ENCODE results near the gene CSPG4. TPM values are rescaled to one million over a fixed set of nuclear protein-coding genes. Genes with fewer than 3 reads are reported as not detected.
A peak's percentile ranks its signal among the peaks of the same experiment; 100 is the strongest.

CSPG4 gene
- total and polyA plus RNA-seq, 9 of the 15 experiments (the other 6 are each of a cell fraction or from before 2014, with no cell fraction given), result under 0.01 to 0.07 (median 0.04) TPM; not detected in 5

DNA sequence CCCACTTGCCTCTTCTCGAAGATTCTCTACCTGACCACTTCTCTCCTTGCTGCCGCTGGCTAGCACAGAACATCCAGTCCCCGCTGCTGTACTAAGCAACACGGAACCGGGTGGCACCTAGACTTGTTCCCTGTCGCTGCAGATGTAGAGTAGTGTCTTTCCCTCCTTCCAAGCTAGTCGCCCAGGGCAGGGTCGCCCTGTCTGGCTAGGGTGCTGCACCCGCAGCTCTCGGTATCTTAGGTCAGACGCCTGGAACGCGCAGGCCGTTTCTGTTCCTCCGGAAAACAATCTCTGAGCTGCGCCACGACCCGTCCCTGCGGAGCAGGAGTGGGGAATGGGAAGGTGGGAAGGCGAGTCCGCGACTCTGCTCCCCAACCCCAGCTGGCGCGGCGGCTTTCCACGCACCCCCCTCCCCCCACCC is 65.7 kb downstream of the CSPG4 start (continued):
- no peak for TF ChIP-seq DPF2 (IDR thresholded peaks at IDR 0.05)
- TF ChIP-seq, protein P1, sequence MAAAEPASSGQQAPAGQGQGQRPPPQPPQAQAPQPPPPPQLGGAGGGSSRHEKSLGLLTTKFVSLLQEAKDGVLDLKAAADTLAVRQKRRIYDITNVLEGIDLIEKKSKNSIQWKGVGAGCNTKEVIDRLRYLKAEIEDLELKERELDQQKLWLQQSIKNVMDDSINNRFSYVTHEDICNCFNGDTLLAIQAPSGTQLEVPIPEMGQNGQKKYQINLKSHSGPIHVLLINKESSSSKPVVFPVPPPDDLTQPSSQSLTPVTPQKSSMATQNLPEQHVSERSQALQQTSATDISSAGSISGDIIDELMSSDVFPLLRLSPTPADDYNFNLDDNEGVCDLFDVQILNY (CRISPR knock-in tag; IDR thresholded peaks at IDR 0.05), result no peak
- no peak for TF ChIP-seq ZBTB17 (CRISPR knock-in tag; IDR thresholded peaks at IDR 0.05)
- no peak for TF ChIP-seq TOE1 (IDR thresholded peaks at IDR 0.05; ENCODE audit: borderline replicate concordance)
- no peak for TF ChIP-seq TOE1 (CRISPR knock-in tag; IDR thresholded peaks at IDR 0.05; ENCODE audit: borderline replicate concordance, low read depth)
- no peak for TF ChIP-seq NFE2 (IDR thresholded peaks at IDR 0.05; ENCODE audit: low read depth)
- TF ChIP-seq NFE2L1 (tag; IDR thresholded peaks at IDR 0.05; ENCODE audit: borderline replicate concordance, low read depth), result no peak
- TF ChIP-seq NFRKB (IDR thresholded peaks at IDR 0.05; ENCODE audit: low read depth), result no peak
- TF ChIP-seq, protein P2, sequence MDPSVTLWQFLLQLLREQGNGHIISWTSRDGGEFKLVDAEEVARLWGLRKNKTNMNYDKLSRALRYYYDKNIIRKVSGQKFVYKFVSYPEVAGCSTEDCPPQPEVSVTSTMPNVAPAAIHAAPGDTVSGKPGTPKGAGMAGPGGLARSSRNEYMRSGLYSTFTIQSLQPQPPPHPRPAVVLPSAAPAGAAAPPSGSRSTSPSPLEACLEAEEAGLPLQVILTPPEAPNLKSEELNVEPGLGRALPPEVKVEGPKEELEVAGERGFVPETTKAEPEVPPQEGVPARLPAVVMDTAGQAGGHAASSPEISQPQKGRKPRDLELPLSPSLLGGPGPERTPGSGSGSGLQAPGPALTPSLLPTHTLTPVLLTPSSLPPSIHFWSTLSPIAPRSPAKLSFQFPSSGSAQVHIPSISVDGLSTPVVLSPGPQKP (CRISPR knock-in tag; IDR thresholded peaks at IDR 0.05), result no peak
- no peak for TF ChIP-seq RBM14 (IDR thresholded peaks at IDR 0.05; ENCODE audit: borderline replicate concordance, insufficient read depth, low read depth, low read length)
- no peak for TF ChIP-seq ZBED1 (IDR thresholded peaks at IDR 0.05)
- no peak for TF ChIP-seq GATAD2B (IDR thresholded peaks at IDR 0.05; ENCODE audit: borderline replicate concordance)
- TF ChIP-seq, protein P3, sequence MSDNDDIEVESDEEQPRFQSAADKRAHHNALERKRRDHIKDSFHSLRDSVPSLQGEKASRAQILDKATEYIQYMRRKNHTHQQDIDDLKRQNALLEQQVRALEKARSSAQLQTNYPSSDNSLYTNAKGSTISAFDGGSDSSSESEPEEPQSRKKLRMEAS (CRISPR knock-in tag; IDR thresholded peaks at IDR 0.05), result 0 out of 2 replicates have a peak, but pooled peaks have one; percentile 28
- no peak for TF ChIP-seq PHB (CRISPR knock-in tag; IDR thresholded peaks at IDR 0.05)
- no peak for TF ChIP-seq TAL1 (IDR thresholded peaks at IDR 0.05)
- no peak for TF ChIP-seq MCM5 (IDR thresholded peaks at IDR 0.05; ENCODE audit: low read depth)
- TF ChIP-seq ZNF408 (CRISPR knock-in tag; IDR thresholded peaks at IDR 0.05; ENCODE audit: low read depth), result no peak
- TF ChIP-seq ZNF24 (IDR thresholded peaks at IDR 0.05), result 0 out of 2 replicates have a peak, but pooled peaks have one; percentile 0
- TF ChIP-seq RFX7 (CRISPR knock-in tag; IDR thresholded peaks at IDR 0.05), result no peak
- no peak for TF ChIP-seq WHSC1 (IDR thresholded peaks at IDR 0.05; ENCODE audit: low read length)
- no peak for TF ChIP-seq ZNF3 (CRISPR knock-in tag; IDR thresholded peaks at IDR 0.05)
- TF ChIP-seq, protein P4, sequence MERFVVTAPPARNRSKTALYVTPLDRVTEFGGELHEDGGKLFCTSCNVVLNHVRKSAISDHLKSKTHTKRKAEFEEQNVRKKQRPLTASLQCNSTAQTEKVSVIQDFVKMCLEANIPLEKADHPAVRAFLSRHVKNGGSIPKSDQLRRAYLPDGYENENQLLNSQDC (CRISPR knock-in tag; IDR thresholded peaks at IDR 0.05), result no peak
- TF ChIP-seq, protein P5, sequence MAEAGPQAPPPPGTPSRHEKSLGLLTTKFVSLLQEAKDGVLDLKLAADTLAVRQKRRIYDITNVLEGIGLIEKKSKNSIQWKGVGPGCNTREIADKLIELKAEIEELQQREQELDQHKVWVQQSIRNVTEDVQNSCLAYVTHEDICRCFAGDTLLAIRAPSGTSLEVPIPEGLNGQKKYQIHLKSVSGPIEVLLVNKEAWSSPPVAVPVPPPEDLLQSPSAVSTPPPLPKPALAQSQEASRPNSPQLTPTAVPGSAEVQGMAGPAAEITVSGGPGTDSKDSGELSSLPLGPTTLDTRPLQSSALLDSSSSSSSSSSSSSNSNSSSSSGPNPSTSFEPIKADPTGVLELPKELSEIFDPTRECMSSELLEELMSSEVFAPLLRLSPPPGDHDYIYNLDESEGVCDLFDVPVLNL (CRISPR knock-in tag; IDR thresholded peaks at IDR 0.05; ENCODE audit: low read depth), result no peak
- no peak for TF ChIP-seq BMI1 (IDR thresholded peaks at IDR 0.05; ENCODE audit: low read length)
- no peak for TF ChIP-seq ZNF75A (CRISPR knock-in tag; IDR thresholded peaks at IDR 0.05)
- TF ChIP-seq ZNF184 (CRISPR knock-in tag; IDR thresholded peaks at IDR 0.05), result no peak
- no peak for TF ChIP-seq CREBBP (IDR thresholded peaks at IDR 0.05; ENCODE audit: low read depth, low read length)
- TF ChIP-seq, protein P6, sequence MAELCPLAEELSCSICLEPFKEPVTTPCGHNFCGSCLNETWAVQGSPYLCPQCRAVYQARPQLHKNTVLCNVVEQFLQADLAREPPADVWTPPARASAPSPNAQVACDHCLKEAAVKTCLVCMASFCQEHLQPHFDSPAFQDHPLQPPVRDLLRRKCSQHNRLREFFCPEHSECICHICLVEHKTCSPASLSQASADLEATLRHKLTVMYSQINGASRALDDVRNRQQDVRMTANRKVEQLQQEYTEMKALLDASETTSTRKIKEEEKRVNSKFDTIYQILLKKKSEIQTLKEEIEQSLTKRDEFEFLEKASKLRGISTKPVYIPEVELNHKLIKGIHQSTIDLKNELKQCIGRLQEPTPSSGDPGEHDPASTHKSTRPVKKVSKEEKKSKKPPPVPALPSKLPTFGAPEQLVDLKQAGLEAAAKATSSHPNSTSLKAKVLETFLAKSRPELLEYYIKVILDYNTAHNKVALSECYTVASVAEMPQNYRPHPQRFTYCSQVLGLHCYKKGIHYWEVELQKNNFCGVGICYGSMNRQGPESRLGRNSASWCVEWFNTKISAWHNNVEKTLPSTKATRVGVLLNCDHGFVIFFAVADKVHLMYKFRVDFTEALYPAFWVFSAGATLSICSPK (IDR thresholded peaks at IDR 0.05; ENCODE audit: borderline replicate concordance), result no peak
